ENCODE data around the gene SIGLEC6.

- no peak for TF ChIP-seq POLR2AphosphoS5 (IDR thresholded peaks at IDR 0.05; ENCODE audit: low read depth, low read length)
- no peak for TF ChIP-seq CTCF (IDR thresholded peaks at IDR 0.05)
- no peak for TF ChIP-seq REST (IDR thresholded peaks at IDR 0.05; ENCODE audit: insufficient read depth in 1 of 2, low read depth in 2 of 2, low read length in 1 of 2)
- TF ChIP-seq TCF7L2 (IDR thresholded peaks at IDR 0.05; ENCODE audit: low read depth, low read length): no peak
- TF ChIP-seq SIN3A (IDR thresholded peaks at IDR 0.05; ENCODE audit: borderline replicate concordance, insufficient read depth, low read depth, low read length): no peak
Measured at GRCh38 chr19:51567583-51567982, 36.1 kb upstream of the SIGLEC6 start.

Measured in Panc1 (cell line).